MM.1S (cell line): ENCODE results near the gene RSBN1L.

Experiments used
- DNase-seq: peaks from one replicate; pipeline ENCODE4 v3.0.0-alpha.2; 2015
- H2AFZ ChIP-seq: fragments of 300-600 bp; sonication (generic); 2 replicates; pipeline ENCODE4 v1.6.0; 2016; ENCODE audit warnings: antibody characterized with exemption, low read length
- H3F3A ChIP-seq: fragments of 300-600 bp; sonication (generic); 2 replicates; pipeline ENCODE4 v1.6.1; 2016; ENCODE audit warnings: mild to moderate bottlenecking, antibody characterized with exemption, low read length, moderate library complexity, mixed read lengths; ENCODE audit not compliant: insufficient read depth
- H3K27ac ChIP-seq: fragments of 300-600 bp; sonication (generic); 2 replicates; pipeline ENCODE4 v1.5.1; 2016; ENCODE audit warnings: mild to moderate bottlenecking, low read length
- H3K27me3 ChIP-seq: fragments of 300-600 bp; sonication (generic); replicated peaks from 2 replicates; pipeline ENCODE4 v1.6.0; 2016; ENCODE audit warnings: low read length; ENCODE audit not compliant: insufficient read depth
- H3K36me3 ChIP-seq: fragments of 300-600 bp; sonication (generic); replicated peaks from 2 replicates; pipeline ENCODE4 v1.6.1; 2016; ENCODE audit warnings: mild to moderate bottlenecking, low read length, mixed read lengths; ENCODE audit not compliant: insufficient read depth
- H3K4me1 ChIP-seq: fragments of 300-600 bp; sonication (generic); 2 replicates; pipeline ENCODE4 v1.6.1; 2016; ENCODE audit warnings: low read length, mixed read lengths
- H3K4me2 ChIP-seq: fragments of 300-600 bp; sonication (generic); 2 replicates; pipeline ENCODE4 v1.6.0; 2016; ENCODE audit warnings: low read depth, low read length
- H3K4me3 ChIP-seq: fragments of 300-600 bp; sonication (generic); 2 replicates; pipeline ENCODE4 v1.5.1; 2016; ENCODE audit warnings: low read length, mixed read lengths
- H3K79me2 ChIP-seq: fragments of 300-600 bp; sonication (generic); 2 replicates; pipeline ENCODE4 v1.6.1; 2016; ENCODE audit warnings: mixed run types, low read length, mixed read lengths
- H3K9ac ChIP-seq: fragments of 300-600 bp; sonication (generic); 2 replicates; pipeline ENCODE4 v1.6.1; 2016; ENCODE audit warnings: low read length, mixed read lengths
- H3K9me2 ChIP-seq: fragments of 300-600 bp; sonication (generic); replicated peaks from 2 replicates; pipeline ENCODE4 v1.6.1; 2016; ENCODE audit warnings: mild to moderate bottlenecking, low read length, mixed read lengths; ENCODE audit not compliant: insufficient read depth
- H3K9me3 ChIP-seq: fragments of 300-600 bp; sonication (generic); replicated peaks from 2 replicates; pipeline ENCODE4 v1.6.1; 2016; ENCODE audit warnings: mild to moderate bottlenecking, low read length, mixed read lengths; ENCODE audit not compliant: insufficient read depth
- H4K20me1 ChIP-seq: fragments of 300-600 bp; sonication (generic); 2 replicates; pipeline ENCODE4 v1.6.1; 2016; ENCODE audit warnings: mild to moderate bottlenecking, low read length, moderate library complexity, mixed read lengths; ENCODE audit not compliant: insufficient read depth
- EZH2 ChIP-seq: fragments of 300-600 bp; sonication (generic); optimal IDR thresholded peaks from 2 replicates; pipeline ENCODE3; 2017; ENCODE audit warnings: low read depth, mild to moderate bottlenecking, antibody characterized with exemption, low read length, mixed read lengths
- EZH2phosphoT487 ChIP-seq: fragments of 300-600 bp; sonication (generic); IDR thresholded peaks from 2 replicates; pipeline ENCODE4 v1.6.1; 2018; ENCODE audit warnings: antibody characterized with exemption, low read length
- TF ChIP-seq, protein P1 (sequence below): fragments of 300-600 bp; sonication (generic); IDR thresholded peaks from 2 replicates; pipeline ENCODE4 v1.5.1; 2016; ENCODE audit warnings: antibody characterized with exemption, low read length, mixed read lengths

Gene RSBN1L

DNA sequence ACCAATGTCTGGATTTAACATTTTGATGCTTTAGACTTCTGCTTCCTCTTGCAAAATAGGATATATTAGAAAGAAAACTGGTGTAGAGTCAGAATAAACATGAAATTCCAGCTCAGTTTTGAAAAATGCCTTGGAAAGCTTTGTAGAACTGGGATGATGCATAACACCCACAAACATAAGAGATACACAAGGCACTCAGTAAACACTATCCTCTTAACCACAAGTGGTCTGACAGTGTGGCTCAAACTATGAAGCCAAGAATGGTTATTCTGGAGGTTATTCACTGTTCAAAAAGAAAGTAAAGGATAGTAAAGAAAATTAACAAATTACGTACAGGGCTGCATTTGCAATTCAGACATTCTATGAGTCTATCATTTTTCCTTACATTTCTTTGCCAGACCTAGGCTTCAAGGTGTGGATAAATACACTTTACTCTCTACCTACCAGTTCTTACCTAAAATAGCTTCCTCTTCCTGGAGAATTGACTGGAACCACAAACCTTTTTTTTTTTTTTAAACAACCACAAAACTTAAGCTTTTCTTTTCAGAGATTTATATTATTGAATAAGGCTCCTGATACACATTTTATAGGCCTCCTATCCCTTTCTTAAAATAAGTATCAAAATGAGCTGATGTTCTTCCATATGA, 9.0 kb upstream of the RSBN1L start:
- Histone ChIP-seq H3K9ac (no peak overlapping the region), H3K36me3 (no peaks in the 10 kb centered on the region), H3K9me2 (no peaks in the 10 kb centered on the region), H3K27ac (no peak overlapping the region), H3K9me3 (no peaks in the 10 kb centered on the region), H3K4me3 (no peak overlapping the region), H3K27me3 (no peaks in the 10 kb centered on the region), H2AFZ (no peak overlapping the region), H3K4me1 (0 out of 2 replicates have a peak, but pooled peaks cover 5% of the 10 kb centered on the region), H3K79me2 (peaks cover 4% of the 10 kb centered on the region; the same call in 1 of the 2 replicates), H4K20me1 (no peaks in the 10 kb centered on the region), H3F3A (no peaks in the 10 kb centered on the region), H3K4me2 (no peak overlapping the region)
- TF ChIP-seq EZH2phosphoT487 (no peak), EZH2 (no peak)
- TF ChIP-seq, protein P1, sequence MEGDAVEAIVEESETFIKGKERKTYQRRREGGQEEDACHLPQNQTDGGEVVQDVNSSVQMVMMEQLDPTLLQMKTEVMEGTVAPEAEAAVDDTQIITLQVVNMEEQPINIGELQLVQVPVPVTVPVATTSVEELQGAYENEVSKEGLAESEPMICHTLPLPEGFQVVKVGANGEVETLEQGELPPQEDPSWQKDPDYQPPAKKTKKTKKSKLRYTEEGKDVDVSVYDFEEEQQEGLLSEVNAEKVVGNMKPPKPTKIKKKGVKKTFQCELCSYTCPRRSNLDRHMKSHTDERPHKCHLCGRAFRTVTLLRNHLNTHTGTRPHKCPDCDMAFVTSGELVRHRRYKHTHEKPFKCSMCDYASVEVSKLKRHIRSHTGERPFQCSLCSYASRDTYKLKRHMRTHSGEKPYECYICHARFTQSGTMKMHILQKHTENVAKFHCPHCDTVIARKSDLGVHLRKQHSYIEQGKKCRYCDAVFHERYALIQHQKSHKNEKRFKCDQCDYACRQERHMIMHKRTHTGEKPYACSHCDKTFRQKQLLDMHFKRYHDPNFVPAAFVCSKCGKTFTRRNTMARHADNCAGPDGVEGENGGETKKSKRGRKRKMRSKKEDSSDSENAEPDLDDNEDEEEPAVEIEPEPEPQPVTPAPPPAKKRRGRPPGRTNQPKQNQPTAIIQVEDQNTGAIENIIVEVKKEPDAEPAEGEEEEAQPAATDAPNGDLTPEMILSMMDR = no peak
- no peak for DNase-seq

DNA sequence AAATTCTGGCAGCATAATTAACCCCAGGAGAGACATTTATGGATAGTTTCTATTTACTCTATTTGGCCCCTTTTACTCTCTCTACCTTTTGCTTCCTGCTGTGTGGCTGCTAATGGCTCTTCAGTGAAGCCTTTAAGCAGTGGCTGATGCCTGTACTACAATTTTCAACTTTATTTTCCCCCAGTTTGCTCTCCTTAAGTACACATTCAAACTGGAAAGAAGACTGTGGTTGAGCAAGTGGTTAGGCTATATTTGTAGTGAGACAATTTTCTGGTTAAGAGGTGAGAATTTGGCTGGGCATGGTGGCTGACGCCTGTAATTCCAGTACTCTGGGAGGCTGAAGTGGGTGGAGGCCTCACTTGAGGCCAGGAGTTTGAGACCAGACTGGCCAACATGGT, 8.5 kb upstream of the RSBN1L start:
- Histone ChIP-seq H3K9me2 (no peaks in the 10 kb centered on the region), H3K27me3 (no peaks in the 10 kb centered on the region), H3K4me2 (no peak overlapping the region), H3K4me1 (0 out of 2 replicates have a peak, but pooled peaks cover 5% of the 10 kb centered on the region), H3K36me3 (no peaks in the 10 kb centered on the region), H3K4me3 (no peak overlapping the region), H3K9me3 (no peaks in the 10 kb centered on the region), H2AFZ (no peak overlapping the region), H4K20me1 (no peaks in the 10 kb centered on the region), H3K27ac (no peak overlapping the region), H3F3A (no peaks in the 10 kb centered on the region), H3K79me2 (peaks cover 4% of the 10 kb centered on the region; the same call in 1 of the 2 replicates), H3K9ac (no peak overlapping the region)
- DNase-seq = no peak
- no peak for TF ChIP-seq EZH2
- TF ChIP-seq, protein P1 = no peak
- TF ChIP-seq EZH2phosphoT487 = no peak

DNA sequence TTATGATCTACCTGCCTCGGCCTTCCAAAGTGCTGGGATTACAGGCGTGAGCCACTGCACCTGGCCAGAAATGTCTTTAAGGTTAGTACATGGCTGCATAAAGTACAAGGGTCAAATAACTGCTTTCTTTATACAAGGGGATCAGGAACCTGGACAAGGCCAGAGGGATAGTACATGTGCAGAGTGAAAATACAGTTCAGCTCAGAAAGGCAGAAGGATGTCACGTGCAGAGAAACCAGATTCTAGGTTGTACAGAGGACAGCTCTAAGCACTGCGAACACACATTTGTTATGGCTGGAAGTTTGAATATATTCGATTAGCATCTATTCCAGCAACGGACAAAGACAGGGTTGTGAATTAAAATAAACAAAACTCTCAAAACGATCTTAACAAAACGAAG, 6.0 kb upstream of the RSBN1L start:
- no peak overlapping the region for H3K4me3 ChIP-seq
- no peaks in the 10 kb centered on the region for H4K20me1 ChIP-seq
- H3K9ac ChIP-seq = no peak overlapping the region
- H3K27ac ChIP-seq = no peak overlapping the region
- H3K9me3 ChIP-seq = no peaks in the 10 kb centered on the region
- no peak overlapping the region for H3K4me2 ChIP-seq
- H3K36me3 ChIP-seq = no peaks in the 10 kb centered on the region
- H3F3A ChIP-seq = no peaks in the 10 kb centered on the region
- peaks cover 16% of the 10 kb centered on the region for H3K79me2 ChIP-seq
- H3K27me3 ChIP-seq = no peaks in the 10 kb centered on the region
- DNase-seq = no peak
- H3K9me2 ChIP-seq = no peaks in the 10 kb centered on the region
- H2AFZ ChIP-seq = no peak overlapping the region
- no peak for TF ChIP-seq EZH2
- TF ChIP-seq EZH2phosphoT487 = no peak
- TF ChIP-seq, protein P1 = no peak
- H3K4me1 ChIP-seq = 0 out of 2 replicates have a peak, but pooled peaks cover 2% of the 10 kb centered on the region
